ENCODE results near the gene CIT. TPM values are rescaled to one million over a fixed set of nuclear protein-coding genes. Genes with fewer than 3 reads are reported as not detected.
"Not testable (repeated sequence)": the region's sequence is repeated elsewhere in the genome, so short reads cannot be mapped to it uniquely, and the experiment has no call there.

CIT gene
- polyA plus RNA-seq, 1 donor: 25.4 TPM

DNA sequence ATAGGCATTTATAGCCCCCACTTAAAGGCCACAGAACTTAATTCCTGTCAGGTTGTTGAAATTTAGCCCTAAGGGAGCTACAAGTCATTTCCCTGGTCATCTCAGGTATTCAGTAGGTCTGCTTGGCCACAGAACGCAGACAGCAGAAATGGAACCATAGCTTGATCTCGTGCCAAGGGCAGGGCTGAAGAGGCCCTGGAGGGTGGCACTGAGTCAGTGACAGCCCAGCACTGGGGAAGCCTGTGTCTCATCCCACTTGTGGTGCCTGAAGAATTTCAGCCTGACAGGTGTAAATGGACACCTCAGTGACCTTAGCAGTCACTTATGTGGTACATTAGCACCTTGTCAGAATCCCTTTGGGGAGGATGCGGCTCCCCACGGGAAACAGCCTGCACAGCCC, 202.6 kb downstream of the CIT start:
- no peak for DNase-seq

DNA sequence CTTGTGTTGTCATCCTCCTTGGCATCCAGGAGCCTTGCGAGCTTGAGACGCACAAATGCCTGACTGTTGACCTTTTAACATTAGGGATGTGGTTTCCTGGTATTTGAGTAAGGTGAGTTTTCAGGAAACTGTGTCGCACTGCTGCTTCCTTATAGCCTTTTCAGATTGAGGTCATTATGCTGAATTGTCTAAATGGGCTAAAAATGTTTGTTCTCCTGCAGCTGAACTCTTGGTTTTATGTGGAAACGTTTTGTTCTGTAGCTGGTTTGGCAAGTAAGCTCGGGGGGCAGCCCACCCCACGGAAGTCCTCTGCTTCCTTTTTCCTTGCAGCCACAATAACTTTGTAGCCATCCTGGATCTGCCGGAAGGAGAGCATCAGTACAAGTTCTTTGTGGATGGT, 203.5 kb downstream of the CIT start:
- DNase-seq: no peak

DNA sequence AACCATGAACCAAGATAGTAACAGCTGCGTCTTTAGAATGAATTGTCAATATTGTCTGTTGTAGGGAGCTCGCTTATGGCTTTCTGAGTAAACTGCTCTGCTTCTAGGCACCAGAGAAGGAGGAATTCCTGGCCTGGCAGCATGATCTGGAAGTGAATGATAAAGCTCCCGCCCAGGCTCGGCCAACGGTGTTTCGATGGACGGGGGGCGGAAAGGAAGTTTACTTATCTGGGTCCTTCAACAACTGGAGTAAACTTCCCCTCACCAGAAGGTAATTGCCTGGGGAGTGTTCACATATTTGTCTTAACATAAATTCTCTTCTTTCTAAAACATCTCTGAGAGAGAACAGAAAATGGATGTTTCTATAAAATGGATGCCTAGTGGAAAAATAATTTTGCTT, 204.9 kb downstream of the CIT start:
- no peak for DNase-seq

DNA sequence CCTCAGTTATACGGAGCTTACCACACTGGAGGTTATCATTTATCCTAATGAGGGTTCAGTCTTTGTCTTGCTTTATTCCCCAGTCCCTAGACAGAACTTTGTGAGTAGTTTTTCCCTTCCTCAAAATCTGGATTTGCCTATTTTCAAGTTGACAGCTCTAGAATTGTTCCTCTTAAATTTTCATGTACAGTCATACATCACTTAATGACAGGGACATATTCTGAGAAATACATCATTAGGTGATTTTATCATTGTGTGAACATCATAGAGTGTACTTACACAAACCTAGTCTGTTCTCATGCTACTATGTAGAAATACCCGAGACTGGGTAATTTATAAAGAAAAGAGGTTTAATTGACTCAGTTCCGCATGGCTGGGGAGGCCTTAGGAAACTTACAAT, 206.1 kb downstream of the CIT start:
- DNase-seq: no peak

DNA sequence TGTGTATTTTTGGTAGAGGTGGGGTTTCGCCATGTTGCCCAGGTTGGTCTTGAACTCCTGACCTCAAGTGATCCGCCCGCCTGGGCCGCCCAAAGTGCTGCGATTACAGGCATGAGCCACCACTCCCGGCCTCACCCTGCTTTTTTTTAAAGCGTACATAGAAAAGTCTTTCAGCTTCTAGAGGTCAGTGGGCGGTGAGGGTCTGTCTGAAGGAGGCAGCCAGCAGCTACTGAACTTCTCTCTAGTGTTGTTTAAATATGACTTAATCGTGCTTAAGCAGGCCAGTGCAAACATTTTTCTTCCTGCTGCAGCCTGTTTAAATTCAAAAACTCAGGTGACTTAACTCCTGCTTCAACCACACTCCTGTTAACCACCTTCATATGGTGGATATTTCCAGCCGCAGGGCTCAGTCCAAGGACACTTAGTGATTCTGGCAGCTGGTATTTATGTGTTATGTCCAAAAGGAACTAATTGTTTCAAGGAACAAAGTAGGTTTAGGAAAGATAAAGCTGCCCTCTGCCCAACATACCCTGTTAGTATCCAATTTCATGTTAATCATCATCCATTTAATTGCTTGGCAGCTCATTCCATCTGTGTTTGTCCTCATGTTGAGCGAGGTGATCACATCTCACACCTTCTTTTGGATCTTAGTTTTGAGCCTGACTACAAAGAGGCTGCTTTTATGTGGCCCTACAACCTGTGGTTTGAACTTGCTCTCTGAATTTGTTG, 207.2 kb downstream of the CIT start:
- no peak for DNase-seq

DNA sequence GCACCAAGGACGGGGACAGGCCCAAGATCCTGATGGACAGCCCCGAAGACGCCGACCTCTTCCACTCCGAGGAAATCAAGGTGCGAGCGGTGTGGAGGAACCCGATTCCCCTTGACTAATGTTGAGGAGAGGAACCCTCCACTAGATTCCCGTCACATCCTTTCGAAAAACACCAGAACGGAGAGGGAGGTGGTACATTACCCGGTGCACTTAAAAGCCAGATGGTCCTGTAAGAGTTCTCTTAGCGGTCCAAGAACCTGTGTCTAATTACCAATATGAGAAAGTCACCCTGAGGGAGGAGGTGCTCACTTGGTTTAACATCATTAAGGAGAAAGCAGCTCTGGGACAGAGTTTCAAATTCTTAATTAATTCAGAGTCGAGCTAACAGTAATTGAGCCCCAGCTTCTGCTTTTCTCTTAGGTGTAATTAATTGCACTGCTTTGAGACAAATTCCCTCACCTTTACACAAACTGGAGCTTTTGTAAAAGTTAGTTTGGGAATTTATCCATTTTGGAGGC, 208.7 kb downstream of the CIT start:
- no peak for DNase-seq

DNA sequence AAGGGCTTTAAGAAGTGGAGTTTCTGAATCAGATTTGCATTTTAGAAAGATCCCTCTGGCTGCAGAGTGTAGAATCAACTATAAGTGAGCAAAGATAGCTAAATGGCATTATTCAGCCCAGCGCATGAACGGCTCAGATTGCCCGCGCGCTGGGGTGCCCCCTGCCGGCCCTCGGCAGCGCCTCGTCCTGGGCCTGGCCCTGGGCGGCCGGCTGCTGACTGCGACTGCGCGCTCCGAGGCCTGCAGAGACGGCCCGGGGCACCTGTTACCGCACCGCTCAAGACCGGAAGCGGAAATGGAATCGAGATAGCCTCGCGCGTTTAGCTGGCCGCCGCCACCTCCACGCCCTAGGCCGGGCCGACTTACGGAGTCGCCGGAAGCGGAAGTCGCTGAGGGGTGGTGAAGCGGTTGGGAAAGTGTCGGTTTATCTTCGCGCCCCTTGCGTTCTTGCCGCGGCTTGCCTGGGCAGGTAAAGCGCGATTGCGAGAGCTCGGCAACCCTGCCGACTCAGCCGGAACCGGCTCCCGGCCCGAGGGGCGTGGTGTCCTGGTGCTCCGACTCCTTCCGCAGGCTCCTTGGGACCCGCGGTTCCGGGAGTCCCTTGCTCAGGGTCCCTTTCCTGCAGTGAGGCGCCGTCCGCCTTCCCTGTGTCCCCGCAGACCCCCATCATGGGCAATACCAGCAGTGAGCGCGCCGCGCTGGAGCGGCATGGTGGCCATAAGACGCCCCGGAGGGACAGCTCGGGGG, 209.4 kb downstream of the CIT start, which contains the start of gene PRKAB1:
TSS of gene PRKAB1 (plus strand) at position 557 of the 747 bp plus-strand sequence. CDS start at position 669, 112 bp downstream.
- DNase-seq: peak; percentile 94

DNA sequence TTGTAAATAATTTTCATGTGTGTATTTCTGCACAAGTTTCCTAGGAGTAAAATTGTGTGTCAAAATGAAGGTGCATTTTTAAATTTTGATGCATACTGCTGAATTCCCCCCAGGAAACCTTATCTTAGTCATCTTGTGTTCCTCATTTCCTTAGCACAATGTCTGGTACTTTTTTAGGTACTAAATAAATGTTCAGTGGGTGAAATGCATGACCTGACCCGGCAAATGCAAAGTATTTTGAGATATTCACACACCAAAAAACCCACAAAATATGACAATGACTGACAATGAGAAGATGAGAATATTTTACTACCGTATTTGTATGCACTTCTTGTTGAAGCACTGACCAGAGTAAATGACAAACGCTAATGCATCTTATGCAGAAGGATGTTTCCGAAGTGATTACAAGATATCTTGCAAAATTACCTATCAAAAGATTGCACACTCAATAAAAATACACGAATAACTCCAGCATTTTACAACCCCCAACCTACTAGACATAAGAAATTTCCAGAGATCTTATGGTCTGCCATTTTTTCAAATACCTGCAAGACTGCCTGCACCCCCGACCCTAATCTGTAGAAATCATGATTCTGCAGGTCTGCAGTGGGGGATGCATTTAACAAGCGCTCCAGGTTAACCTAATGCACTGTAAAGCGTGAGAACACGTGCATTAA, 210.1 kb downstream of the CIT start:
- DNase-seq: no peak

DNA sequence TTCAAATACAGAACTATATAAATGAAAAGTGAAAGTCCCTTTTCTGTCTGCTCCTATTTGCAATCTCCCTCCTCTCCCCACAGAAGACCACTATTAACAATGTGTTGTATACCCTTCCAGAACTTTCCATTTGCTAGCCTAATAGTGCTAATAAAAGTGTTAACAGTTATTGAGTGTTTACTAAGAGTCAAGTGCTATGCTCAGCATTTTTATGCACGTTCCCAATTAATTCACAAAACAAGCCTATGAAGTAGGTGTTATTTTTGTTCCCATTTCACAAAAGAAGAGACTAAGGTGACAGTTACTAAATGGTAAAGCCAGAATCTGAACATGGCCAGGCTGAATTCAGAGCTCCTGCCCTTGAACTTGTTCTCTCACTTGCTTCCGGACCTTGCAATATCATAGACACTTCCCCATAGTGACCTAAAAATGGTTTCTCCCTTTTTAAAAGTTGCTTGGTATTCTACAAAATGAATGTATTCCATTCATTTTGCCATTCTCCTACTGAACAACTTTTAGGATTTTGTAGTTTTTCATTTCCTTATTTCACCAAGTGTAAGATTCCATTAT, 210.8 kb downstream of the CIT start:
- no peak for DNase-seq

DNA sequence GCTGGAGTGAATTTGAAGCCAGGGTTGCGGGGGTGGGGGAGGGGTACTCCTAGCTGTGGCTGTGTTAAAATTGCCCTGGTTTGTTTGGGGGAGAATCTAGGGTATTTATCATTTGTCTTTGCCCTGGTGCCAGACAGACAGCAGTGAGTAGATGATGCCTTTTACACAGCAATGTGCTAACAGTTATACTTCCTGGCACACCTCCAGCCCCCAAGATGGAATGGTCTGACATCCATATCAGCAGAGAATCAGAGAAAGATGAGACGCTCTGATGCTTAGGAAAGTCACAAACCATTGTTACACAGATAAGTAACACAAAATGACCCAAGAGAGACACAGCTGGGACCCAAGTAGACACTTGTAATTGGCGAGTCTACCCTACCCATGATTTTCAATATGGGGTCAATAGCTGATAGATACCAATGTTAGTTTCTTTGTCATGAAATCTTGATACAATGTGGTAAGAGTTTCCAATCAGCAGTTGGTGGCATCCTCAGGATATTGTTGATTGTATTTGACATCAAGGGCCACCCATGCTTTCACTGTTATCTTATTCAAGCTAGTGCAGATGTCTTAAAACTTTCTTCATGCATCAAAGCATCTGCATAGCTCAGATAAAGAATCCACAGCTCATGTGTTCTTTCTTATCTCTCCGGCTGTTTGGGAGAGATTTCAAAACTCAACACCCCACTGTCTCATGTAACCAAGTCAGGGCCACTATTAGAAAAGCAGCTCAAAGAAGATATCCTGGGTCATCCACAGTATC, 211.8 kb downstream of the CIT start:
- DNase-seq: no peak

DNA sequence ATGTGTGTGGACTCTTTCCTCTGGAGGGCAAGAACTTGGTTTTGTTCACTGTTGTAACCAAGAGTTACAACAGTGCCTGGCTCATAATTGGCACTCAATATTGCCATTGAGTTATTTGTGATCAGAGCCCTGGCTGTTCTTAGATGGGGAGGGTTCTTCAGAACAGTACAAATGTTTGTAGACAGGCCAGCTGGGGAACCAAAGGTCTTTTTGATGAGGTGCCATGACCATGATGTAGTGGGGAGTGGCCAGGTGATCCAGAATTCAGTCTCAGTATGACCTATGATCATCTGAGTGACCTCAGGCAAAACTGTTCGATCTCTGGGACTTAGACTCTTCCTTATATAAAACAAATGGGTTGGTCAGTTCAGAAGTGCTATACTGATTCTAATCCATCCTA, 212.5 kb downstream of the CIT start:
- no peak for DNase-seq

DNA sequence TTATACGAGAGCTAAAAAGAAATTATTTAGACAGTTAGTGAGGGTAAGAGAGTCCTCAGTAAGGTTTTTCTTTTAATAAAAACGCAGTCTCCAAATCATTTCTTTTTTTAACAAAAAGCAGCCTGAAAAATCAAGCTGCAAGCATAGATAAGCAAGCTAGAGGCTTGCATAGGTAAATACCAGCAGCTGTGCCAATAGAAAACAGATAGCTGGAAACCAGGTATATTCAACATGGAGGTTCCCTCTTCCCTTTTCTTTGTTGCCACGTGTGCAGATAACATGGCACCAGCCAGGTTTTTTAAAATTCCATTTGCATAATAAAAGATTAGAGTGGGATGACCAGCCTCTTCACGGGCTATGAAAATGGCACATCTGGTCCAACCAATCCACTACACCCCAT, 215.2 kb downstream of the CIT start:
- DNase-seq: no peak

DNA sequence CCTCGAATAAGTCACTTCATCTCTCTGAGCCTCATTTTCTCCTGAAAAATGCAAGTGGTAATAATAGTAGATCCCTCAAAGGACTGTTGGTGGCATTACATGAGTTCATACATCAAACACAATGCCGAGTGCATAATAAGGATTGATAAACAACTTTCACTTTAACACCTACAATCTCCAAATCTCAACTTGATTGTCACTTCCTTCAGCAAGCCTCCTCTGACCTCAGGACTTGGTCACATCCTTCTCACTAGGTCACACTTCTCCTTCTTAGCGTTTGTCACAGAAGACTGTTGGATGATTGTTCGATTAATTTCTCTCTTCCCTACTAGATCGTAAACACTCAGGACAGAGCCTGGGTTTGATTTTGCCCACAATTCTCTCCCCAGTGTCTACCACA, 217.0 kb downstream of the CIT start:
- no peak for DNase-seq

DNA sequence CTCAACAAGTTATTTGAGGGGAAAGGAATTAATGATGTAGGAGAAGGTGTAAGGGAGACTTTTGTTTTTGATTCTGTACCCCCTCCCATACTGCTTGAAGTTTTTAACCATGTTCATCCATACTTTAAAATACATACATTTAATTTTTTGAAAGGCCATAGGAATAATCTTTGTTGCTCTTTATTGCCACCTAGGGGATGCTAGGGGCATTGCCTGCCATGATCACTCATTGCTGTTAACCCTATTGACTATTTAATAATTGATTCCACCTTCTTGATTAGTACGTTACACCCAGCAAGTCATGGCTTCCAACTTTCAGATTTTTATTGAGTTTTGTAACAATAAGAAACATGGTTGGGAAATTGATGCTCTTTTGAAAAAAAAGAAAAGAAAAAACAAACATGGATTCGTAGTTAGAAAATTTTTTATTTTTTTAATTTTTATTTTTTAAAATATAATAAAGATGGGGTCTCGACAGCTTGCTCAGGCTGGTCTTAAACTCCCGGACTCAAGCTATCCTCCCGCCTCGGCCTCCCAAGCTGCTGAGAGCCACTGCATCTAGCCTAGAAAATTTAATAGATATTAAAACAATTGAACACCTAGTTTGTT, 217.7 kb downstream of the CIT start:
- no peak for DNase-seq

DNA sequence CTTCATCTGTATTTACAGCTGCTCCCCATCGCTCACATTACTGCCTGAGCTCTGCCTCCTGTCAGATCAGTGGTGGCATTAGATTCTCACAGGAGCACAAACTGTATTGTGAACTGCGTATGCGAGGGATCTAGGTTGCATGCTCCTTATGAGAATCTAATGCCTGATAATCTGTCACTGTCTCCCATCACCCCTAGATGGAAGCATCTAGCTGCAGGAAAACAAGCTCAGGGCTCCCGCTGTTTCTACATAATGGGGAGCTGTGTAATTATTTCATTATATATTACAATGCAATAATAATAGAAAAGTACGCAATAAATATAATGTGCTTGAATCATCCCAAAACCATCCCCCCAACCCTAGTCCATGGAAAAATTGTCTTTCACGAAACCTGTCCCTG, 219.0 kb downstream of the CIT start:
- DNase-seq: not testable (repeated sequence)

DNA sequence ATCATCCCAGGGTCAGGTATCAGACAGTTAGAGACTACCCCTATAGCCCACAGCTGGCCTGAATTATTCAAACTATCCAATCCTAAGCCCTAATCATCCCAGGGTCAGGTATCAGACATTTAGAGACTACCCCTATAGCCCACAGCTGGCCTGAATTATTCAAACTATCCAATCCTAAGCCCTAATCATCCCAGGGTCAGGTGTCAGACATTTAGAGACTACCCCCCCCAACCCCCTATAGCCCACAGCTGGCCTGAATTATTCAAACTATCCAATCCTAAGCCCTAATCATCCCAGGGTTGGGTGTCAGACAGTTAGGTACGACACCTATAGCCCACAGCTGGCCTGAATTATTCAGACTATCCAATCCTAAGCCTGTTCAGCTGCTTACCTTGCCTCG, 220.1 kb downstream of the CIT start:
- DNase-seq: not testable (repeated sequence)

DNA sequence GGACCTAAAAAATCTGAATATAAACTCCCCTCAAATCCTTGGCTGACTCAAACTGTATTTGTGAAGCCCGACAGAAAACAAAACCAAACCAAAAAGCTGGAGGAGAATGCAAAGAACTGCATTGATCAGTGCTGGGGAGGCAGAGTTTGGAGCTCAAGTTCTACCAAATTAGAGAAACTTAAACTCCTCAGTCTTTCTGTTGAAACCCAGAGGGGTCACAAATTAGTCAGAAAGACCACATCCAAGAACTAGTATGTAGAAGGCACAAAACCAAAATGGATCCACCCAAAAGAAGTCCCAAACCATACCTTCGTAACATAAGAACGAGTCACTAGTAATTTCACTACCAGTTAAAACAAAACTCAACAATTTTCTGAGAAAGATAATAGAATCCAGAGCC, 224.5 kb downstream of the CIT start:
- DNase-seq: no peak

DNA sequence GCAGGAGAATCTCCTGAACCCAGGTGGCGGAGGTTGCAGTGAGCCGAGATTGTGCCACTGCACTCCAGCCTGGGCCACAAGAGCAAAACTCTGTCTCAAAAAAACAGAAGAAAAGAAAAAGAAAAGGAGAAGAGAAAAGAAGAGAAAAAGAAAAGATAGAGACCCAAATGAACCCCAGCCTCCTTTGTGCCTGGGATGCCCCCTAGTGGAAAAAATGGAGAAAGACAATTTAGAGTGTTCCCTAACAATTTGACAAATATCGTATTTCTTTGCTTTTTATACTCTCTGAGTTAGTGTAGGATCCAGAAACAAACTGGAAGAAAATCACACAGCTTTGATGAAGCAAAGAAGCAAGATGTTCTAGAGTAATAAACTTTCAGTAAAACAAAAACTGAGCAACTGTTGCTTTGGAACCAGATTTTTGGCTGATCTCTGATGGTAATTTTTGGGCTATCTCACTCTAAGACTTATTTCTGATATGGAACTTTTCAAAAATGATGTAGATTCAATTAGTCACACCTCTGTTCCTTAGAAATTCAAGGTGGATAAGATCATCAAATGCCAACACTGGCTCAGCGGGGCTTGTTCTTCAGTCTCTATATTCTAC, 227.8 kb downstream of the CIT start:
- no peak for DNase-seq

DNA sequence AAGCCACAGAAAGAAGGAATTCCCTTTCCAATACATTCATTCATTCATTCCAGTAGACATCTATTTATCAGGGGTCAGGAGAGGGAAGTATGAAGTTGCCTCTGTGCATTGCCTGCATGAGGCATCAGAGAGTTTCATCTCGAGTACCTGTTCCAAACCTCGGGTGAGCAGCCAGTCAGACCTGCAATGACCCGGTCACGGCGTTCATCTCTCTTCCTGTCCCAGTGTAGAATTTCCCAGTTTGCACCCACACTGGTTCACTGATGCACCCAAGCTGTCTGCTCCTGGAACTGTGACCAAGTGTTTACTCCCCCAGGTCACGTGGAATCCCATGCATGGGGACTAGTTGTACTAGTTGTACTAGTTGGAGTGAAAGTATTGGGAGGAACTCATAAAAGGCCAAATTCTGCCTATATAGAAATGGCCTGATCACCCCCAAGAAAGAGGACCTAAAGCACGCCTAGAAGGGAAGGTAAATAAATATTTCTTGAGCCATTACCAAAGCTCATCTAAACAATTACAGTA, 231.5 kb downstream of the CIT start:
- no peak for DNase-seq

DNA sequence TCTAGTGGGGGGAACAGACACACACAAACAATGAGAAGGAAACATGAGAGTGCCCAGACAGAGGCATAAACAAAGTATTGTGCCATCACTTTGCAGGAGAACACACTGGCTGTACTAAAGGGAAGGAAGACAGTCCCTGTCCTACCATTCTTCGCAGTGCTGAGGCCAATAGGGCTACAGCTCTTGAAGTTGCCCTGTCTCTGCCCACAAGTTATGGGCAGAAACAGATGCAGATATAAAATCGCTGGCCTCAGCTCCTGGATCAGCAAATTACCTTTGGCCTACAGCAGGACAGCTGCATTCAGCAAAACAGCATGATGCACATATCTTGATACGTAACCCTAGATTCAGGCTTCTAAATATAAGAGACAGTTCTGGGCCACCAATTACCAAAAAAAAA, 232.2 kb downstream of the CIT start:
- DNase-seq: no peak

DNA sequence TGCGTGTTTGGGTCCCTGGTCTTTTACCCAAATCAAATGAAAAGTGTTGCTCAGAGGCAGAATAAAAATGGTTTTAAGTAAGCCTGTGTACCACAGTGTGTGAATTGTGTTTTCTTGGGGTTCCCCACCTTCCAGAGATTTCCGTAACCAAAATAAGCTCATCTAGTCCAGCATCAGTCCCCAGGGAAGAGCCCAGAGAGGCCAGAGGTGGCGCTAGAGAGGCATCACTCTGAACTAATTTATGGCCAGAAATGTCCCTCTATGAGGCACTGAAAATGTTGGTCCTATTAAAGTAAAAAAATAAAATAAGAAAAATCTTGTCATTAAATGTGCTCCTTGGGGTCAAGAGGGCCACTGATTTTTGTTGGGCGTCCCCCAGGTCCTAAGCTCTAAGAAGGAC, 234.1 kb downstream of the CIT start:
- DNase-seq: no peak

All from left kidney (tissue), 2 donors.